Measurements from ENCODE around the gene PLCD4. TPM values are rescaled to one million over a fixed set of nuclear protein-coding genes. Genes with fewer than 3 reads are reported as not detected.

Gene PLCD4
- total RNA-seq, 1 experiment from 2014 or later = 0.42 TPM

DNA sequence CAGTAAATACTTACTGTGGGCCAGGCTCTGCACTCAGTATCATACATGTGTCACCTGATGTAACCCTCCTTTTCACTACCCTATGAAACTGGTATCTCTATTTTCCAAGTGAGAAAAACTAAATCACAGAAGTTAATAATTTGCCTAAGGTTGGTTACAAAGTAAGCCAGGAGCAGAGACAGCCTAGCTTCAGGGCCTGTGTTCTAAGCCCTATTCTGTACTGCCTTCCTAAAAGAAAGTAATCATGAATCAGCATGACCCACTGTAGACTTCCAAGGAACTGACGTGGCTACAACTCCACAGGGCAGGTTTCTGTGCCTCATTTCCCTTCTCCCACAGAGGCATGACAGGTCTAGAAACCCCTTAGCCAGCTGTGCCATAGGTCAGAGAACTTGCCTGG is 37.4 kb downstream of the PLCD4 start:
- Histone ChIP-seq H3K56ac (ENCODE audit: insufficient read length, low read depth, low read length) (no peak overlapping the region), H3K4me1 (ENCODE audit: insufficient read depth, low read length) (no peaks in the 10 kb centered on the region), H4K5ac (ENCODE audit: insufficient read length, low read depth, low read length) (no peak overlapping the region), H2BK5ac (ENCODE audit: insufficient read length, low read length) (no peak overlapping the region), H3T11ph (ENCODE audit: low read length) (no peak overlapping the region), H2BK15ac (ENCODE audit: low read depth, low read length) (no peak overlapping the region), H3K79me2 (ENCODE audit: insufficient read depth, low read length) (no peaks in the 10 kb centered on the region), H3K79me1 (ENCODE audit: insufficient read depth, low read depth, low read length, poor library complexity, severe bottlenecking) (no peaks in the 10 kb centered on the region), H3K4ac (ENCODE audit: low read depth, low read length) (no peak overlapping the region), H3K9me3 (ENCODE audit: control insufficient read depth, low read depth, low read length) (no peaks in the 10 kb centered on the region), H2BK12ac (ENCODE audit: insufficient read length, low read depth, low read length) (no peak overlapping the region), H3K4me2 (ENCODE audit: insufficient read depth, insufficient read length, low read length) (no peak overlapping the region), H2AFZ (ENCODE audit: low read length) (no peak overlapping the region), H3K18ac (ENCODE audit: insufficient read length, low read depth, low read length) (no peak overlapping the region), H3K23me2 (ENCODE audit: insufficient read length, low read depth, low read length, poor library complexity, severe bottlenecking) (no peaks in the 10 kb centered on the region), H2BK120ac (ENCODE audit: low read depth, low read length, poor library complexity, severe bottlenecking) (no peak overlapping the region), H3K14ac (ENCODE audit: insufficient read depth, low read length) (no peak overlapping the region), H2BK20ac (ENCODE audit: low read depth, low read length, poor library complexity, severe bottlenecking) (no peak overlapping the region), H4K20me1 (ENCODE audit: control insufficient read depth, insufficient read depth, insufficient read length) (no peaks in the 10 kb centered on the region), H4K91ac (ENCODE audit: insufficient read length, low read depth, low read length) (no peak overlapping the region), H3K27me3 (ENCODE audit: insufficient read depth, low read length) (no peaks in the 10 kb centered on the region), H3K23ac (ENCODE audit: insufficient read length, low read depth, low read length) (no peak overlapping the region), H4K8ac (replicated peaks; ENCODE audit: insufficient read length, low read depth, low read length) (no peak overlapping the region), H3K27ac (ENCODE audit: insufficient read length, low read depth, low read length) (no peak overlapping the region), H2AK5ac (ENCODE audit: insufficient read length, low read length) (no peak overlapping the region), H3K9ac (ENCODE audit: extremely low read depth, insufficient read length, low read length) (no peak overlapping the region)
- Mint-ChIP-seq H3K9me3 (no peaks in the 10 kb centered on the region), H3K36me3 (ENCODE audit: insufficient read depth in 1 of 3, low read depth in 3 of 3) (peaks cover 40 to 80% (median 79%) of the 10 kb centered on the region in 3 experiments; a peak in 6 of 7 replicates), H3K27me3 (ENCODE audit: low read depth) (no peaks in the 10 kb centered on the region), H3K4me1 (no peaks in the 10 kb centered on the region), H3K4me3 (no peak overlapping the region), H3K27ac (no peak overlapping the region)
- no peak for DNase-seq
- TF ChIP-seq, protein P1, sequence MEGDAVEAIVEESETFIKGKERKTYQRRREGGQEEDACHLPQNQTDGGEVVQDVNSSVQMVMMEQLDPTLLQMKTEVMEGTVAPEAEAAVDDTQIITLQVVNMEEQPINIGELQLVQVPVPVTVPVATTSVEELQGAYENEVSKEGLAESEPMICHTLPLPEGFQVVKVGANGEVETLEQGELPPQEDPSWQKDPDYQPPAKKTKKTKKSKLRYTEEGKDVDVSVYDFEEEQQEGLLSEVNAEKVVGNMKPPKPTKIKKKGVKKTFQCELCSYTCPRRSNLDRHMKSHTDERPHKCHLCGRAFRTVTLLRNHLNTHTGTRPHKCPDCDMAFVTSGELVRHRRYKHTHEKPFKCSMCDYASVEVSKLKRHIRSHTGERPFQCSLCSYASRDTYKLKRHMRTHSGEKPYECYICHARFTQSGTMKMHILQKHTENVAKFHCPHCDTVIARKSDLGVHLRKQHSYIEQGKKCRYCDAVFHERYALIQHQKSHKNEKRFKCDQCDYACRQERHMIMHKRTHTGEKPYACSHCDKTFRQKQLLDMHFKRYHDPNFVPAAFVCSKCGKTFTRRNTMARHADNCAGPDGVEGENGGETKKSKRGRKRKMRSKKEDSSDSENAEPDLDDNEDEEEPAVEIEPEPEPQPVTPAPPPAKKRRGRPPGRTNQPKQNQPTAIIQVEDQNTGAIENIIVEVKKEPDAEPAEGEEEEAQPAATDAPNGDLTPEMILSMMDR (conservative IDR thresholded peaks at IDR 0.05) = no peak
- WGBS (ENCODE audit: extremely low coverage, insufficient read length, low lambda C conversion rate) = no CpG with 5 or more reads among the region's 1 CpG
